HL-60 (cell line): Measurements from ENCODE around the gene HPS3.

ENCODE experiments used
- DNase-seq, 2 experiments: peaks; one replicate each; pipeline ENCODE4 v3.0.0-alpha.2; 2010 to 2020; ENCODE audit warnings: low read depth in 1 of 2, low spot score in 1 of 2
- H3K27ac ChIP-seq: fragments of 250-450 bp; sonication (Bioruptor Pico); replicated peaks from 2 replicates; pipeline ENCODE4 v1.5.1; 2020; ENCODE audit warnings: mild to moderate bottlenecking, moderate library complexity
- H3K27me3 ChIP-seq: fragments of 250-450 bp; sonication (Bioruptor Pico); 2 replicates; pipeline ENCODE4 v1.5.1; 2021; ENCODE audit warnings: mild to moderate bottlenecking, moderate library complexity; ENCODE audit not compliant: insufficient read depth, poor library complexity, severe bottlenecking
- H3K4me3 ChIP-seq: replicated peaks from 2 replicates; pipeline ENCODE4 v1.5.1; 2011; ENCODE audit warnings: mild to moderate bottlenecking, control low read depth, low read length; ENCODE audit not compliant: insufficient read depth
- CTCF ChIP-seq: IDR thresholded peaks from one replicate; pipeline ENCODE4 v1.5.1; 2011; ENCODE audit warnings: low read length, control low read depth, inconsistent platforms; ENCODE audit not compliant: insufficient read depth
- GABPA ChIP-seq: IDR thresholded peaks from 2 replicates; pipeline ENCODE4 v1.6.1; 2012; ENCODE audit warnings: low read depth
- POLR2AphosphoS5 ChIP-seq: IDR thresholded peaks from 2 replicates; pipeline ENCODE4 v1.6.1; 2012; ENCODE audit warnings: low read depth
- REST ChIP-seq: IDR thresholded peaks from 2 replicates; pipeline ENCODE4 v1.6.1; 2012; ENCODE audit warnings: low read depth; ENCODE audit not compliant: insufficient replicate concordance
- SPI1 ChIP-seq: IDR thresholded peaks from 2 replicates; pipeline ENCODE4 v1.6.1; 2012; ENCODE audit warnings: low read depth, mild to moderate bottlenecking, borderline replicate concordance

HPS3 gene

GRCh38 chr3:149128821-149129220 lies 617 bp upstream of the HPS3 start:
- Histone ChIP-seq H3K27me3 (no peaks in the 10 kb centered on the region), H3K27ac (no peak overlapping the region), H3K4me3 (peak overlapping the region; percentile 91)
- DNase-seq, result no peak
- no peak for TF ChIP-seq REST
- no peak for TF ChIP-seq SPI1
- no peak for TF ChIP-seq GABPA
- TF ChIP-seq POLR2AphosphoS5, result no peak
- TF ChIP-seq CTCF, result no peak

GRCh38 chr3:149131589-149131988 lies 2.2 kb downstream of the HPS3 start:
- H3K4me3 ChIP-seq, result no peak overlapping the region
- no peaks in the 10 kb centered on the region for H3K27me3 ChIP-seq
- no peak for DNase-seq
- TF ChIP-seq POLR2AphosphoS5, result no peak
- TF ChIP-seq GABPA, result no peak
- no peak for TF ChIP-seq SPI1
- no peak for TF ChIP-seq CTCF
- TF ChIP-seq REST, result no peak
- H3K27ac ChIP-seq, result no peak overlapping the region

- H3K4me3 ChIP-seq, result no peak overlapping the region
- no peaks in the 10 kb centered on the region for H3K27me3 ChIP-seq
- DNase-seq, result no peak
- H3K27ac ChIP-seq, result no peak overlapping the region
- TF ChIP-seq POLR2AphosphoS5 (no peak), GABPA (no peak), CTCF (no peak), REST (no peak), SPI1 (no peak)
These were observed 5.1 kb downstream of the HPS3 start for GRCh38 chr3:149134575-149134974.
